HEK293T (cell line): ENCODE results near the gene CSTPP1.

Experiments used
- ARNT ChIP-seq: fragments of 450-650 bp; IDR thresholded peaks from 2 replicates; pipeline ENCODE4 v1.6.1; 2017; ENCODE audit warnings: mild to moderate bottlenecking
- BHLHE40 ChIP-seq: fragments of 450-650 bp; IDR thresholded peaks from 2 replicates; pipeline ENCODE4 v1.6.1; 2016; ENCODE audit warnings: mild to moderate bottlenecking, moderate library complexity, borderline replicate concordance
- CTBP1 ChIP-seq: fragments of 450-650 bp; IDR thresholded peaks from 2 replicates; pipeline ENCODE4 v1.6.1; 2016; ENCODE audit warnings: borderline replicate concordance
- ELF4 ChIP-seq: fragments of 450-650 bp; IDR thresholded peaks from 2 replicates; pipeline ENCODE4 v1.6.1; 2017; ENCODE audit warnings: antibody characterized with exemption
- FOXA1 ChIP-seq: fragments of 450-650 bp; IDR thresholded peaks from 2 replicates; pipeline ENCODE4 v1.6.1; 2016; ENCODE audit warnings: mild to moderate bottlenecking
- FOXK2 ChIP-seq: fragments of 450-650 bp; IDR thresholded peaks from 2 replicates; pipeline ENCODE4 v1.6.1; 2016; ENCODE audit warnings: mild to moderate bottlenecking
- LEF1 ChIP-seq: fragments of 450-650 bp; IDR thresholded peaks from 2 replicates; pipeline ENCODE4 v1.6.1; 2017; ENCODE audit warnings: mild to moderate bottlenecking, borderline replicate concordance
- NFRKB ChIP-seq: fragments of 450-650 bp; IDR thresholded peaks from 2 replicates; pipeline ENCODE4 v1.6.1; 2016; ENCODE audit warnings: mild to moderate bottlenecking, moderate library complexity
- PKNOX1 ChIP-seq: fragments of 450-650 bp; IDR thresholded peaks from 2 replicates; pipeline ENCODE4 v1.6.1; 2016
- SP1 ChIP-seq: fragments of 450-650 bp; IDR thresholded peaks from 2 replicates; pipeline ENCODE4 v1.6.1; 2017
- TARDBP ChIP-seq: fragments of 450-650 bp; IDR thresholded peaks from 2 replicates; pipeline ENCODE4 v1.6.1; 2016

GRCh38 chr11:47192111-47192510 lies 255.6 kb downstream of the CSTPP1 start:
- TF ChIP-seq ARNT (no peak), ELF4 (no peak), FOXK2 (no peak), LEF1 (no peak), CTBP1 (no peak), SP1 (no peak), BHLHE40 (no peak), FOXA1 (no peak), TARDBP (no peak), PKNOX1 (no peak), NFRKB (no peak)
